ENCODE measurements around the gene TMEM242. TPM values are rescaled to one million over a fixed set of nuclear protein-coding genes. Genes with fewer than 3 reads are reported as not detected.

Gene TMEM242
- total RNA-seq, 4 donors from 2014 or later = 0.20 to 8.4 (median 5.8) TPM

DNA sequence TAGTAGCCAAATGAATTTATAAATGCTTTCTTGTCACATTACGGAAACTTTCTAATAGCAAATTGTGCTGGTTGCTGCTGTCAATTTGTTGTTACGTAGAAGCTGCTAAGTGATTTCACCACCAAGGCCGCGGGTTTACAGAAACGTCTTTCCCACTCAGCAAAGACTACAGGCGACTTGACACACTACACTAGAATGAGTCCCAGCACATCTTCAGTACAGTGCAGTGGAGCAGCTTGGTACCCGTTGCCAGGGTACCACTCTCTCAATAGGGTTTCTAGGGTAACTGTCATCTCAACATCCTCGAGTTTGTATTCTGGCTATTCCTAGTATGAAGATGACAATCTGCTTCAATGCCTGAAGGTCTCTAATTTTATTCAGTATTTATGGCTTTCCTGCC lies 35.0 kb upstream of the TMEM242 start:
- intact Hi-C loops (cut with DNase I; ENCODE audit: low total_unique reads) = no loop called here
- WGBS, 2 donors (ENCODE audit: low coverage in 1 of 2) = 87% methylated on average over 8 of the region's 8 CpGs; no CpG with 5 or more reads in 1 of the 2 donors

DNA sequence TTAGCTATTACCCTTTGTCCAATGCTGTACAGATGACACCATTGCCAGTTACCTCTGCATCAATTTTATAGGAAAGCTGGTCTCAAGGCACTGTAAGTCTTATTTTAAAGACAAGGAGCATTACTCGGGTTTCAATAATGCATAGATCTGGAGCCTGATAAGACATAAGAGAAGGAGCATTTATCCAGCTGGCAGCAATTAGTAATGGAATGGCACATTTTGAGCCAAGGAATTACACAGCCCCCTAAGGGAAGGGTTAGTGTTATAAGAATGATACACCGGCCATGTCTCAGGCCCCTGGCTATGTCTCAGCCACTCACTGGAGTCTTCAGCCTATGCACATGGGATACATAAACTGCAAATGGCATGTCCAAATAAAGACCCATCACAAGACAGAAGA lies 23.1 kb upstream of the TMEM242 start:
- in situ Hi-C loops (cut with MboI; ENCODE audit: low pct_ligation_motif_present in 1 of 4, low pct_unique_long_range_greater_than_20kb in 1 of 4, low sequenced_read_pairs in 3 of 4) = loop anchor here in 1 of 4 donors (25.0 kb wide), 1 partner anchor 266 kb away; no protein-coding TSS in a partner anchor
- no peak for TF ChIP-seq POLR2AphosphoS5 (IDR thresholded peaks at IDR 0.05)
- no peak for TF ChIP-seq CTCF (IDR thresholded peaks at IDR 0.05)
- no peak for TF ChIP-seq EP300 (IDR thresholded peaks at IDR 0.05; ENCODE audit: low read depth)
- TF ChIP-seq POLR2A (IDR thresholded peaks at IDR 0.05) = no peak
- Histone ChIP-seq H3K9me3 (no peaks in the 10 kb centered on the region), H3K36me3 (no peaks in the 10 kb centered on the region), H3K27ac (no peak overlapping the region), H3K27me3 (no peaks in the 10 kb centered on the region), H3K4me1 (no peaks in the 10 kb centered on the region), H3K4me3 (no peak overlapping the region)
- DNase-seq = no peak
- intact Hi-C loops (cut with DNase I; ENCODE audit: low total_unique reads) = no loop called here
- 93% methylated on average over 2 of the region's 2 CpGs; no CpG with 5 or more reads in 1 of the 2 donors for WGBS, 2 donors (ENCODE audit: low coverage in 1 of 2)

More for the DNA sequence above, 35.0 kb upstream of the TMEM242 start:
- no peak for TF ChIP-seq POLR2AphosphoS5 (IDR thresholded peaks at IDR 0.05)
- no peak for TF ChIP-seq POLR2A (IDR thresholded peaks at IDR 0.05)
- TF ChIP-seq EP300 (IDR thresholded peaks at IDR 0.05; ENCODE audit: low read depth) = no peak
- no peak for TF ChIP-seq CTCF (IDR thresholded peaks at IDR 0.05)
- Histone ChIP-seq H3K9me3 (no peaks in the 10 kb centered on the region), H3K27ac (no peak overlapping the region), H3K4me1 (no peaks in the 10 kb centered on the region), H3K27me3 (peaks cover 8% of the 10 kb centered on the region), H3K4me3 (no peak overlapping the region), H3K36me3 (no peaks in the 10 kb centered on the region)
- in situ Hi-C loops (cut with MboI; ENCODE audit: low pct_ligation_motif_present in 1 of 4, low pct_unique_long_range_greater_than_20kb in 1 of 4, low sequenced_read_pairs in 3 of 4) = no loop called here
- DNase-seq = no peak

GRCh38 chr6:157343732-157344131 lies 20.4 kb upstream of the TMEM242 start:
- in situ Hi-C loops (cut with MboI; ENCODE audit: low pct_ligation_motif_present in 1 of 4, low pct_unique_long_range_greater_than_20kb in 1 of 4, low sequenced_read_pairs in 3 of 4) = loop anchor here in 1 of 4 donors (25.0 kb wide), 1 partner anchor 269 kb away; no protein-coding TSS in a partner anchor
- TF ChIP-seq EP300 (IDR thresholded peaks at IDR 0.05; ENCODE audit: low read depth) = no peak
- no peak for TF ChIP-seq POLR2AphosphoS5 (IDR thresholded peaks at IDR 0.05)
- no peak for TF ChIP-seq CTCF (IDR thresholded peaks at IDR 0.05)
- TF ChIP-seq POLR2A (IDR thresholded peaks at IDR 0.05) = no peak
- Histone ChIP-seq H3K36me3 (no peaks in the 10 kb centered on the region), H3K4me3 (no peak overlapping the region), H3K27me3 (no peaks in the 10 kb centered on the region), H3K27ac (no peak overlapping the region), H3K9me3 (no peaks in the 10 kb centered on the region), H3K4me1 (no peaks in the 10 kb centered on the region)
- intact Hi-C loops (cut with DNase I; ENCODE audit: low total_unique reads) = no loop called here
- DNase-seq = no peak
- WGBS, 2 donors (ENCODE audit: low coverage in 1 of 2) = 68 to 71% methylated on average over 4 of the region's 4 CpGs

GRCh38 chr6:157339432-157339831 lies 16.1 kb upstream of the TMEM242 start:
- no peaks in the 10 kb centered on the region for H3K36me3 ChIP-seq
- no peaks in the 10 kb centered on the region for H3K27me3 ChIP-seq
- no peaks in the 10 kb centered on the region for H3K4me1 ChIP-seq
- no peak overlapping the region for H3K27ac ChIP-seq
- H3K4me3 ChIP-seq = no peak overlapping the region
- intact Hi-C loops (cut with DNase I; ENCODE audit: low total_unique reads) (no loop called here), in situ Hi-C loops (cut with MboI; ENCODE audit: low pct_ligation_motif_present in 1 of 4, low pct_unique_long_range_greater_than_20kb in 1 of 4, low sequenced_read_pairs in 3 of 4) (loop anchor here in 1 of 4 donors (25.0 kb wide), 1 partner anchor 273 kb away; no protein-coding TSS in a partner anchor)
- no peak for DNase-seq
- WGBS, 2 donors (ENCODE audit: low coverage in 1 of 2) = 75% methylated on average over 1 of the region's 1 CpG; no CpG with 5 or more reads in 1 of the 2 donors
- no peak for TF ChIP-seq CTCF (IDR thresholded peaks at IDR 0.05)
- TF ChIP-seq EP300 (IDR thresholded peaks at IDR 0.05; ENCODE audit: low read depth) = no peak
- no peak for TF ChIP-seq POLR2AphosphoS5 (IDR thresholded peaks at IDR 0.05)
- TF ChIP-seq POLR2A (IDR thresholded peaks at IDR 0.05) = no peak
- no peaks in the 10 kb centered on the region for H3K9me3 ChIP-seq
